SK-N-SH treated with all-trans-retinoic acid at 6 μM for 48 hours (cell line): ENCODE data around the gene IPP.

Experiments
- ARNTL ChIP-seq: fragments of 450-650 bp; formaldehyde crosslinking; IDR thresholded peaks from 2 replicates; pipeline ENCODE4 v1.5.0; 2020; ENCODE audit warnings: low read depth, mild to moderate bottlenecking, moderate library complexity, borderline replicate concordance
- RARB ChIP-seq: fragments of 250-450 bp; sonication (Bioruptor Pico); IDR thresholded peaks from 2 replicates; pipeline ENCODE4 v1.8.0; 2021; ENCODE audit warnings: mild to moderate bottlenecking, moderate library complexity
- SNAI2 ChIP-seq: fragments of 250-450 bp; sonication (Bioruptor Pico); IDR thresholded peaks from 2 replicates; pipeline ENCODE4 v1.5.0; 2020; ENCODE audit warnings: mild to moderate bottlenecking, moderate library complexity
- ZFP30 ChIP-seq: fragments of 450-650 bp; formaldehyde crosslinking; IDR thresholded peaks from 2 replicates; pipeline ENCODE4 v1.5.0; 2022; ENCODE audit warnings: mild to moderate bottlenecking, moderate library complexity
- ZNF8 ChIP-seq: fragments of 450-650 bp; formaldehyde crosslinking; IDR thresholded peaks from 2 replicates; pipeline ENCODE4 v1.5.0; 2020; ENCODE audit warnings: mild to moderate bottlenecking, moderate library complexity
- TF ChIP-seq, protein P1 (sequence below): fragments of 250-450 bp; sonication (Bioruptor Pico); IDR thresholded peaks from 2 replicates; pipeline ENCODE4 v1.8.0; 2020; ENCODE audit warnings: mild to moderate bottlenecking, moderate library complexity, borderline replicate concordance
- TF ChIP-seq, protein P2 (sequence below): fragments of 250-450 bp; sonication (Bioruptor Pico); IDR thresholded peaks from 2 replicates; pipeline ENCODE4 v1.5.0; 2020; ENCODE audit warnings: mild to moderate bottlenecking, moderate library complexity
- TF ChIP-seq, protein P3 (sequence below): fragments of 250-450 bp; sonication (Bioruptor Pico); IDR thresholded peaks from 2 replicates; pipeline ENCODE4 v1.5.1; 2020; ENCODE audit warnings: low read depth, mild to moderate bottlenecking, moderate library complexity
- TF ChIP-seq, protein P4 (sequence below): fragments of 250-450 bp; sonication (Bioruptor Pico); IDR thresholded peaks from 2 replicates; pipeline ENCODE4 v1.5.1; 2021; ENCODE audit warnings: mild to moderate bottlenecking, moderate library complexity

DNA sequence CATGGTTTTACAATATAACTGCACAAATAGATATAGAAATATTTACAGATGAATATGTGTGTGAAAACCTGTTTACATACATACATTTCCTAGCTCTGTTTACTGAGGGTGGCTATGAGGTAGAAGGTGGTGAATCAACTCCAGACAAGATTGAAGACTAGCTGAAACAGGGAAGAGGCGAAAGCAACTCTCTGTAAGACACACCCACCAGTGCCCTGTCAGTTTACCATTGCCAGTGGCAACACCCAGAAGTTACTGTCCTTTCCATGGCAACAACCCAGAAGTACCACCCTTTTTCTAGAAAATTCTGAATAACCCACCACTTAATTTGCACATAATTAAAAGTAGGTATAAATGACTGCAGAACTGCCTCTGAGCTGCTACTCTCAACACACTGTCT is 45.8 kb downstream of the IPP start:
- no peak for TF ChIP-seq RARB (CRISPR knock-in tag)
- TF ChIP-seq, protein P1, sequence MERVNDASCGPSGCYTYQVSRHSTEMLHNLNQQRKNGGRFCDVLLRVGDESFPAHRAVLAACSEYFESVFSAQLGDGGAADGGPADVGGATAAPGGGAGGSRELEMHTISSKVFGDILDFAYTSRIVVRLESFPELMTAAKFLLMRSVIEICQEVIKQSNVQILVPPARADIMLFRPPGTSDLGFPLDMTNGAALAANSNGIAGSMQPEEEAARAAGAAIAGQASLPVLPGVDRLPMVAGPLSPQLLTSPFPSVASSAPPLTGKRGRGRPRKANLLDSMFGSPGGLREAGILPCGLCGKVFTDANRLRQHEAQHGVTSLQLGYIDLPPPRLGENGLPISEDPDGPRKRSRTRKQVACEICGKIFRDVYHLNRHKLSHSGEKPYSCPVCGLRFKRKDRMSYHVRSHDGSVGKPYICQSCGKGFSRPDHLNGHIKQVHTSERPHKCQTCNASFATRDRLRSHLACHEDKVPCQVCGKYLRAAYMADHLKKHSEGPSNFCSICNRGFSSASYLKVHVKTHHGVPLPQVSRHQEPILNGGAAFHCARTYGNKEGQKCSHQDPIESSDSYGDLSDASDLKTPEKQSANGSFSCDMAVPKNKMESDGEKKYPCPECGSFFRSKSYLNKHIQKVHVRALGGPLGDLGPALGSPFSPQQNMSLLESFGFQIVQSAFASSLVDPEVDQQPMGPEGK (CRISPR knock-in tag) = no peak
- TF ChIP-seq, protein P2, sequence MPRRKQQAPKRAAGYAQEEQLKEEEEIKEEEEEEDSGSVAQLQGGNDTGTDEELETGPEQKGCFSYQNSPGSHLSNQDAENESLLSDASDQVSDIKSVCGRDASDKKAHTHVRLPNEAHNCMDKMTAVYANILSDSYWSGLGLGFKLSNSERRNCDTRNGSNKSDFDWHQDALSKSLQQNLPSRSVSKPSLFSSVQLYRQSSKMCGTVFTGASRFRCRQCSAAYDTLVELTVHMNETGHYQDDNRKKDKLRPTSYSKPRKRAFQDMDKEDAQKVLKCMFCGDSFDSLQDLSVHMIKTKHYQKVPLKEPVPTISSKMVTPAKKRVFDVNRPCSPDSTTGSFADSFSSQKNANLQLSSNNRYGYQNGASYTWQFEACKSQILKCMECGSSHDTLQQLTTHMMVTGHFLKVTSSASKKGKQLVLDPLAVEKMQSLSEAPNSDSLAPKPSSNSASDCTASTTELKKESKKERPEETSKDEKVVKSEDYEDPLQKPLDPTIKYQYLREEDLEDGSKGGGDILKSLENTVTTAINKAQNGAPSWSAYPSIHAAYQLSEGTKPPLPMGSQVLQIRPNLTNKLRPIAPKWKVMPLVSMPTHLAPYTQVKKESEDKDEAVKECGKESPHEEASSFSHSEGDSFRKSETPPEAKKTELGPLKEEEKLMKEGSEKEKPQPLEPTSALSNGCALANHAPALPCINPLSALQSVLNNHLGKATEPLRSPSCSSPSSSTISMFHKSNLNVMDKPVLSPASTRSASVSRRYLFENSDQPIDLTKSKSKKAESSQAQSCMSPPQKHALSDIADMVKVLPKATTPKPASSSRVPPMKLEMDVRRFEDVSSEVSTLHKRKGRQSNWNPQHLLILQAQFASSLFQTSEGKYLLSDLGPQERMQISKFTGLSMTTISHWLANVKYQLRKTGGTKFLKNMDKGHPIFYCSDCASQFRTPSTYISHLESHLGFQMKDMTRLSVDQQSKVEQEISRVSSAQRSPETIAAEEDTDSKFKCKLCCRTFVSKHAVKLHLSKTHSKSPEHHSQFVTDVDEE = no peak
- TF ChIP-seq ZFP30 (CRISPR knock-in tag) = no peak
- TF ChIP-seq, protein P3, sequence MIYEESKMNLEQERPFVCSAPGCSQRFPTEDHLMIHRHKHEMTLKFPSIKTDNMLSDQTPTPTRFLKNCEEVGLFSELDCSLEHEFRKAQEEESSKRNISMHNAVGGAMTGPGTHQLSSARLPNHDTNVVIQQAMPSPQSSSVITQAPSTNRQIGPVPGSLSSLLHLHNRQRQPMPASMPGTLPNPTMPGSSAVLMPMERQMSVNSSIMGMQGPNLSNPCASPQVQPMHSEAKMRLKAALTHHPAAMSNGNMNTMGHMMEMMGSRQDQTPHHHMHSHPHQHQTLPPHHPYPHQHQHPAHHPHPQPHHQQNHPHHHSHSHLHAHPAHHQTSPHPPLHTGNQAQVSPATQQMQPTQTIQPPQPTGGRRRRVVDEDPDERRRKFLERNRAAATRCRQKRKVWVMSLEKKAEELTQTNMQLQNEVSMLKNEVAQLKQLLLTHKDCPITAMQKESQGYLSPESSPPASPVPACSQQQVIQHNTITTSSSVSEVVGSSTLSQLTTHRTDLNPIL (CRISPR knock-in tag) = no peak
- TF ChIP-seq ARNTL (CRISPR knock-in tag) = no peak
- no peak for TF ChIP-seq SNAI2 (CRISPR knock-in tag)
- no peak for TF ChIP-seq ZNF8 (CRISPR knock-in tag)
- TF ChIP-seq, protein P4, sequence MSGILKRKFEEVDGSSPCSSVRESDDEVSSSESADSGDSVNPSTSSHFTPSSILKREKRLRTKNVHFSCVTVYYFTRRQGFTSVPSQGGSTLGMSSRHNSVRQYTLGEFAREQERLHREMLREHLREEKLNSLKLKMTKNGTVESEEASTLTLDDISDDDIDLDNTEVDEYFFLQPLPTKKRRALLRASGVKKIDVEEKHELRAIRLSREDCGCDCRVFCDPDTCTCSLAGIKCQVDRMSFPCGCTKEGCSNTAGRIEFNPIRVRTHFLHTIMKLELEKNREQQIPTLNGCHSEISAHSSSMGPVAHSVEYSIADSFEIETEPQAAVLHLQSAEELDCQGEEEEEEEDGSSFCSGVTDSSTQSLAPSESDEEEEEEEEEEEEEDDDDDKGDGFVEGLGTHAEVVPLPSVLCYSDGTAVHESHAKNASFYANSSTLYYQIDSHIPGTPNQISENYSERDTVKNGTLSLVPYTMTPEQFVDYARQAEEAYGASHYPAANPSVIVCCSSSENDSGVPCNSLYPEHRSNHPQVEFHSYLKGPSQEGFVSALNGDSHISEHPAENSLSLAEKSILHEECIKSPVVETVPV (CRISPR knock-in tag) = no peak
